Measurements from ENCODE around the gene NEK1.
A peak's percentile ranks its signal among the peaks of the same experiment; 100 is the strongest.
"Not testable (repeated sequence)": the region's sequence is repeated elsewhere in the genome, so short reads cannot be mapped to it uniquely, and the experiment has no call there.

NEK1 gene

GRCh38 chr4:169440446-169440845 is 171.9 kb downstream of the NEK1 start:
- FAIRE-seq (no peak), DNase-seq (ENCODE audit: extremely low spot score, insufficient read length, low read depth) (no peak)

- DNase-seq (ENCODE audit: extremely low spot score, insufficient read length, low read depth), result no peak
- peak; percentile 61 for FAIRE-seq
Measured at GRCh38 chr4:169439244-169439643, 173.1 kb downstream of the NEK1 start.

GRCh38 chr4:169438057-169438480 is 174.3 kb downstream of the NEK1 start:
- DNase-seq (ENCODE audit: extremely low spot score, insufficient read length, low read depth) (no peak), FAIRE-seq (no peak)

GRCh38 chr4:169437299-169438047 is 174.9 kb downstream of the NEK1 start:
- DNase-seq (ENCODE audit: extremely low spot score, insufficient read length, low read depth), result no peak
- peak; percentile 98 for FAIRE-seq

- no peak for FAIRE-seq
Measured at GRCh38 chr4:169436734-169437133, 175.6 kb downstream of the NEK1 start.

GRCh38 chr4:169428376-169428775 is 184.0 kb downstream of the NEK1 start:
- no peak for DNase-seq (ENCODE audit: extremely low spot score, insufficient read length, low read depth)
- FAIRE-seq, result no peak

More at GRCh38 chr4:169436734-169437133, 175.6 kb downstream of the NEK1 start:
- no peak for DNase-seq (ENCODE audit: extremely low spot score, insufficient read length, low read depth)

GRCh38 chr4:169427727-169428126 is 184.7 kb downstream of the NEK1 start:
- DNase-seq (ENCODE audit: extremely low spot score, insufficient read length, low read depth); FAIRE-seq: not testable (repeated sequence)

GRCh38 chr4:169420291-169420690 is 192.1 kb downstream of the NEK1 start:
- no peak for DNase-seq (ENCODE audit: extremely low spot score, insufficient read length, low read depth)
- FAIRE-seq, result no peak

GRCh38 chr4:169418846-169419245 is 193.5 kb downstream of the NEK1 start:
- DNase-seq (ENCODE audit: extremely low spot score, insufficient read length, low read depth) (no peak), FAIRE-seq (no peak)

- FAIRE-seq (no peak), DNase-seq (ENCODE audit: extremely low spot score, insufficient read length, low read depth) (no peak)
Measured at GRCh38 chr4:169417629-169418282, 194.6 kb downstream of the NEK1 start.

- peak; percentile 64 for FAIRE-seq
Measured at GRCh38 chr4:169416997-169417396, 195.4 kb downstream of the NEK1 start.

GRCh38 chr4:169416461-169416860 is 195.9 kb downstream of the NEK1 start:
- FAIRE-seq, result no peak
- no peak for DNase-seq (ENCODE audit: extremely low spot score, insufficient read length, low read depth)

More at GRCh38 chr4:169416997-169417396, 195.4 kb downstream of the NEK1 start:
- no peak for DNase-seq (ENCODE audit: extremely low spot score, insufficient read length, low read depth)

GRCh38 chr4:169414913-169415312 is 197.5 kb downstream of the NEK1 start:
- DNase-seq (ENCODE audit: extremely low spot score, insufficient read length, low read depth) (no peak), FAIRE-seq (no peak)

- FAIRE-seq, result peak; percentile 67
- no peak for DNase-seq (ENCODE audit: extremely low spot score, insufficient read length, low read depth)
Measured at GRCh38 chr4:169412046-169412445, 200.3 kb downstream of the NEK1 start.

GRCh38 chr4:169410839-169411770 is 201.3 kb downstream of the NEK1 start:
- peak; percentile 100 for FAIRE-seq

GRCh38 chr4:169407217-169407845 is 205.1 kb downstream of the NEK1 start:
- no peak for FAIRE-seq
- DNase-seq (ENCODE audit: extremely low spot score, insufficient read length, low read depth), result no peak

More at GRCh38 chr4:169410839-169411770, 201.3 kb downstream of the NEK1 start:
- DNase-seq (ENCODE audit: extremely low spot score, insufficient read length, low read depth), result peak; percentile 25

GRCh38 chr4:169404960-169405359 is 207.4 kb downstream of the NEK1 start:
- DNase-seq (ENCODE audit: extremely low spot score, insufficient read length, low read depth), result no peak
- FAIRE-seq, result no peak

GRCh38 chr4:169400832-169401231 is 211.6 kb downstream of the NEK1 start:
- no peak for FAIRE-seq

GRCh38 chr4:169399976-169400767 is 212.2 kb downstream of the NEK1 start:
- DNase-seq (ENCODE audit: extremely low spot score, insufficient read length, low read depth), result peak; percentile 1
- peak; percentile 72 for FAIRE-seq

More at GRCh38 chr4:169400832-169401231, 211.6 kb downstream of the NEK1 start:
- DNase-seq (ENCODE audit: extremely low spot score, insufficient read length, low read depth), result no peak
